ENCODE data around the gene SCIMP.

SCIMP gene

DNA sequence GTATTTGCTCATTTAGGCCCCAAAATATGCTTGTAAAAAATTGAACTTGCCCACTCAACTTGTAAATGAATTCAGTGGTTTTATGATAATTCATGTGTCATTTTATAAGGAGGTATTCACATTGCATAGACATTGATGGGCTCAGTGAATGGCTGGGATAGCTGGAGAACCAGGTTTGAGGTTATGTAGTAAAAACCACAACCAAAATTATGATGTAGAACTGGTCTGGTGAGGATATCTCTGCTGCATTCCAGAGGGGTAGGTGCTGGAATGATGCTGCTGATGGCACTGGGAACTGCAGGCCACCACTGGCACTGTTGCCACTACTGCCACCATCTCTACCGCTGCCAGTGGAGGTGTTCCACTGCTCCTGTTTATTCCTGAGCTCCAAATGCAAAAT lies 25.9 kb upstream of the SCIMP start:
- no peak for ATAC-seq (ENCODE audit: low read depth)
- TF ChIP-seq CTCF (IDR thresholded peaks at IDR 0.05; ENCODE audit: poor library complexity, severe bottlenecking): no peak

DNA sequence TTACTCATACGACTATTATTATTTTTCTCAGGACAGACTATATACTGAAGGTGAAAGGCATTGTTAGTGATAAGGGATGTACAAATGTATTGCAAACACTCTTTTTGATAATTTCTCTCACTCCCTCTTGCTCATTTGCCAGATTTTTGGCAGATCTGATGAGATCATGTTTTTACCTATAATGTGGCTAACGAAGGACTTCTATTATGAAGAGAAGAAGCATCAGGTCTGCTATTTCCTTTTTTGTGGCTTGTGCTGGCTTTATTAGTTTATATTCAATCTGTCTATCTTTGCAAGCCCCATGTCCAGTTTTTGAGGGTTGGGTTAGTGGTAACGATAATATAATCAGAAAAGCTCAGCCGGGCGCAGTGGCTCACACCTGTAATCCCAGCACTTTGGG lies 22.5 kb upstream of the SCIMP start:
- Histone ChIP-seq H3K4me3 (ENCODE audit: severe bottlenecking) (no peak overlapping the region), H3K27ac (ENCODE audit: poor library complexity, severe bottlenecking) (no peak overlapping the region), H3K36me3 (ENCODE audit: low read depth) (no peaks in the 10 kb centered on the region), H3K4me1 (ENCODE audit: insufficient read depth, poor library complexity, severe bottlenecking) (no peaks in the 10 kb centered on the region), H3K27me3 (ENCODE audit: insufficient read depth, poor library complexity, severe bottlenecking) (no peaks in the 10 kb centered on the region), H3K9me3 (ENCODE audit: severe bottlenecking) (no peaks in the 10 kb centered on the region)
- TF ChIP-seq CTCF (IDR thresholded peaks at IDR 0.05; ENCODE audit: poor library complexity, severe bottlenecking): no peak
- ATAC-seq (ENCODE audit: low read depth) (no peak), DNase-seq (ENCODE audit: low spot score) (no peak)

More for the DNA sequence above, 25.9 kb upstream of the SCIMP start:
- Histone ChIP-seq H3K27ac (ENCODE audit: poor library complexity, severe bottlenecking) (no peak overlapping the region), H3K4me3 (ENCODE audit: severe bottlenecking) (no peak overlapping the region), H3K4me1 (ENCODE audit: insufficient read depth, poor library complexity, severe bottlenecking) (no peaks in the 10 kb centered on the region), H3K36me3 (ENCODE audit: low read depth) (no peaks in the 10 kb centered on the region), H3K9me3 (ENCODE audit: severe bottlenecking) (no peaks in the 10 kb centered on the region), H3K27me3 (ENCODE audit: insufficient read depth, poor library complexity, severe bottlenecking) (no peaks in the 10 kb centered on the region)
- DNase-seq (ENCODE audit: low spot score): no peak

DNA sequence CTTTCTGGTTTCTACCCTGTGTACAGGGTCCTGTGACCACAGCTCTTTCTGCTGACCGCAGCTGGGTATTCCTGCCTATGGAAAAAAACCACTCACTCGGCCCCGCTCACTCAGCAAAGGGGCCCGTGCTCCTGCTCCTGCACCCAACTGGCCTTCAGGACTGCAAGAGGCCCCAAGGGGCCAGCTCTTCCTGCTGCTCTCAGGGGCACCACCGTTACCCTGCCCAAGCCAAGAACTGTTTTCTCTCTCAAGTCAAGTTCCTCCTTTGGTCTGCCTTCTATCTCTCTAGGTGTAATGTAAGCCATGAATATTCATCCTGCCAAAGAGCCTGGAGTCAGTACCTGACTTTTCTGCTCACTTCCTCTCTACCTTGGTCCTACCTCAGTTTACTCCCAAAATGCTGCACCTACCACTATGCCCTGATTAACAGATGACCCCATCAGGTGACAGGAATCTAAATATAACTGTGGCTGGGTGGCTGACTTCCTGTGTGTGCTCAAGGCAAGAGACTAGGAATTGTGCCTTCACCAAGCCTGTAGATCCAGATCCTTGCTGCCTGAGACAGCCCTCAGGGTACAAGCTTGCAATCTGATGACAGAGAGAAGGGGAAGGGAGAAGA lies 20.4 kb upstream of the SCIMP start:
- no peaks in the 10 kb centered on the region for H3K9me3 ChIP-seq (ENCODE audit: severe bottlenecking)
- no peak for ATAC-seq (ENCODE audit: low read depth)
- no peaks in the 10 kb centered on the region for H3K27me3 ChIP-seq (ENCODE audit: insufficient read depth, poor library complexity, severe bottlenecking)
- H3K36me3 ChIP-seq (ENCODE audit: low read depth): no peaks in the 10 kb centered on the region
- H3K4me3 ChIP-seq (ENCODE audit: severe bottlenecking): no peak overlapping the region
- no peaks in the 10 kb centered on the region for H3K4me1 ChIP-seq (ENCODE audit: insufficient read depth, poor library complexity, severe bottlenecking)
- no peak for TF ChIP-seq CTCF (IDR thresholded peaks at IDR 0.05; ENCODE audit: poor library complexity, severe bottlenecking)
- no peak for DNase-seq (ENCODE audit: low spot score)
- H3K27ac ChIP-seq (ENCODE audit: poor library complexity, severe bottlenecking): no peak overlapping the region

DNA sequence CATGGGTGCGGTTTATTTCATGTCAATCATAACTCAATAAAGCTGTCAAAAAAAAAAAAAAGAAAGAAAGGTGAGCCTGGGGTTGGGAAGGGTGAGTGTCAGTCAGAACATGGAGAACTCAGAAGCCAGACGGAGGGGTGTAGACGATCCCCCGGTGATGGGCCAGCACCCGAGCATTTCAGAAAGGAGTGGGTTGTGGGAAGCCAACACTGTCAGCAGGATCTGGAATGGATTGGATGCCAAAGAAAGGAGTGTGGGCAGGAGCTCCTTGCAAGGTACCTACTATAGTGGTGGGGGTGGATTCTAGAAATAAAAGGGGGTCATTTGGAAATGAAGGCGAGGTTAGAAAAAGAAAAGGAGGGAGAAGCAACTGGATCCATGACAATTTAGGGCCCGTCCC lies 19.8 kb upstream of the SCIMP start:
- Histone ChIP-seq H3K4me1 (ENCODE audit: insufficient read depth, poor library complexity, severe bottlenecking) (no peaks in the 10 kb centered on the region), H3K27ac (ENCODE audit: poor library complexity, severe bottlenecking) (no peak overlapping the region), H3K27me3 (ENCODE audit: insufficient read depth, poor library complexity, severe bottlenecking) (no peaks in the 10 kb centered on the region), H3K9me3 (ENCODE audit: severe bottlenecking) (no peaks in the 10 kb centered on the region), H3K4me3 (ENCODE audit: severe bottlenecking) (no peak overlapping the region), H3K36me3 (ENCODE audit: low read depth) (no peaks in the 10 kb centered on the region)
- DNase-seq (ENCODE audit: low spot score) (no peak), ATAC-seq (ENCODE audit: low read depth) (no peak)
- no peak for TF ChIP-seq CTCF (IDR thresholded peaks at IDR 0.05; ENCODE audit: poor library complexity, severe bottlenecking)

DNA sequence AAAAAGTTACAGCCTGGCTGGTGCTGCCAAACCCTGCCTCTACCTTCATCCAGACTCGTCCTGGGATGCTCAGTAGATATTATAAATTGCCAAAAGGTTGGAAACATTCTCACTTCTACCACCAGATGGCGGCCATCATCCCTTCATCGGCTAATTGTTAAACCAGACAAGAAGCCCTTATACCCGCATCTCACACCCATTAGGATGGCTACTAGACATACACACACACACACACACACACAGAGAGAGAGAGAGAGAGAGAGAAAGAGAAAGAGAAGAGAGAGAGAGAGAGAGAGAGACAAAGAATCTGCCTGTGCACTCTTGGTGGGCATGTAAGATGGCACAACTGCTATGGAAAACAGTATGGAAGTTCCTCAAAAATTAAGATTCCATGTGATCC lies 15.0 kb upstream of the SCIMP start:
- Histone ChIP-seq H3K27ac (ENCODE audit: poor library complexity, severe bottlenecking) (no peak overlapping the region), H3K9me3 (ENCODE audit: severe bottlenecking) (no peaks in the 10 kb centered on the region), H3K4me3 (ENCODE audit: severe bottlenecking) (no peak overlapping the region), H3K36me3 (ENCODE audit: low read depth) (no peaks in the 10 kb centered on the region), H3K4me1 (ENCODE audit: insufficient read depth, poor library complexity, severe bottlenecking) (no peaks in the 10 kb centered on the region), H3K27me3 (ENCODE audit: insufficient read depth, poor library complexity, severe bottlenecking) (no peaks in the 10 kb centered on the region)
- peak; percentile 88 for TF ChIP-seq CTCF (IDR thresholded peaks at IDR 0.05; ENCODE audit: poor library complexity, severe bottlenecking)
- ATAC-seq (ENCODE audit: low read depth) (peak; percentile 77), DNase-seq (ENCODE audit: low spot score) (no peak)

Measured in RWPE2 (cell line).